Measurements from ENCODE around the gene LIN52. TPM values are rescaled to one million over a fixed set of nuclear protein-coding genes. Genes with fewer than 3 reads are reported as not detected.

Gene LIN52
- total and polyA plus RNA-seq, 2 experiments from 2014 or later: 8.6 to 10.8 TPM

- H3K4me1 ChIP-seq (ENCODE audit: insufficient read depth): no peaks in the 10 kb centered on the region; the same call in 1 of the 2 replicates
- TF ChIP-seq, protein P1, sequence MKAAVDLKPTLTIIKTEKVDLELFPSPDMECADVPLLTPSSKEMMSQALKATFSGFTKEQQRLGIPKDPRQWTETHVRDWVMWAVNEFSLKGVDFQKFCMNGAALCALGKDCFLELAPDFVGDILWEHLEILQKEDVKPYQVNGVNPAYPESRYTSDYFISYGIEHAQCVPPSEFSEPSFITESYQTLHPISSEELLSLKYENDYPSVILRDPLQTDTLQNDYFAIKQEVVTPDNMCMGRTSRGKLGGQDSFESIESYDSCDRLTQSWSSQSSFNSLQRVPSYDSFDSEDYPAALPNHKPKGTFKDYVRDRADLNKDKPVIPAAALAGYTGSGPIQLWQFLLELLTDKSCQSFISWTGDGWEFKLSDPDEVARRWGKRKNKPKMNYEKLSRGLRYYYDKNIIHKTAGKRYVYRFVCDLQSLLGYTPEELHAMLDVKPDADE (IDR thresholded peaks at IDR 0.05): no peak
- TF ChIP-seq NANOG (IDR thresholded peaks at IDR 0.05; ENCODE audit: borderline replicate concordance): no peak
- no peak for TF ChIP-seq CREB1 (CRISPR knock-in tag; IDR thresholded peaks at IDR 0.05; ENCODE audit: low read depth)
- TF ChIP-seq ZNF331 (CRISPR knock-in tag; IDR thresholded peaks at IDR 0.05; ENCODE audit: low read depth): no peak
- TF ChIP-seq ZNF114 (CRISPR knock-in tag; IDR thresholded peaks at IDR 0.05): no peak
- no peak for TF ChIP-seq EZH2phosphoT487 (IDR thresholded peaks at IDR 0.05; ENCODE audit: unreplicated experiment)
- TF ChIP-seq, protein P2, sequence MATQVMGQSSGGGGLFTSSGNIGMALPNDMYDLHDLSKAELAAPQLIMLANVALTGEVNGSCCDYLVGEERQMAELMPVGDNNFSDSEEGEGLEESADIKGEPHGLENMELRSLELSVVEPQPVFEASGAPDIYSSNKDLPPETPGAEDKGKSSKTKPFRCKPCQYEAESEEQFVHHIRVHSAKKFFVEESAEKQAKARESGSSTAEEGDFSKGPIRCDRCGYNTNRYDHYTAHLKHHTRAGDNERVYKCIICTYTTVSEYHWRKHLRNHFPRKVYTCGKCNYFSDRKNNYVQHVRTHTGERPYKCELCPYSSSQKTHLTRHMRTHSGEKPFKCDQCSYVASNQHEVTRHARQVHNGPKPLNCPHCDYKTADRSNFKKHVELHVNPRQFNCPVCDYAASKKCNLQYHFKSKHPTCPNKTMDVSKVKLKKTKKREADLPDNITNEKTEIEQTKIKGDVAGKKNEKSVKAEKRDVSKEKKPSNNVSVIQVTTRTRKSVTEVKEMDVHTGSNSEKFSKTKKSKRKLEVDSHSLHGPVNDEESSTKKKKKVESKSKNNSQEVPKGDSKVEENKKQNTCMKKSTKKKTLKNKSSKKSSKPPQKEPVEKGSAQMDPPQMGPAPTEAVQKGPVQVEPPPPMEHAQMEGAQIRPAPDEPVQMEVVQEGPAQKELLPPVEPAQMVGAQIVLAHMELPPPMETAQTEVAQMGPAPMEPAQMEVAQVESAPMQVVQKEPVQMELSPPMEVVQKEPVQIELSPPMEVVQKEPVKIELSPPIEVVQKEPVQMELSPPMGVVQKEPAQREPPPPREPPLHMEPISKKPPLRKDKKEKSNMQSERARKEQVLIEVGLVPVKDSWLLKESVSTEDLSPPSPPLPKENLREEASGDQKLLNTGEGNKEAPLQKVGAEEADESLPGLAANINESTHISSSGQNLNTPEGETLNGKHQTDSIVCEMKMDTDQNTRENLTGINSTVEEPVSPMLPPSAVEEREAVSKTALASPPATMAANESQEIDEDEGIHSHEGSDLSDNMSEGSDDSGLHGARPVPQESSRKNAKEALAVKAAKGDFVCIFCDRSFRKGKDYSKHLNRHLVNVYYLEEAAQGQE (IDR thresholded peaks at IDR 0.05; ENCODE audit: unreplicated experiment): no peak
- TF ChIP-seq, protein P3, sequence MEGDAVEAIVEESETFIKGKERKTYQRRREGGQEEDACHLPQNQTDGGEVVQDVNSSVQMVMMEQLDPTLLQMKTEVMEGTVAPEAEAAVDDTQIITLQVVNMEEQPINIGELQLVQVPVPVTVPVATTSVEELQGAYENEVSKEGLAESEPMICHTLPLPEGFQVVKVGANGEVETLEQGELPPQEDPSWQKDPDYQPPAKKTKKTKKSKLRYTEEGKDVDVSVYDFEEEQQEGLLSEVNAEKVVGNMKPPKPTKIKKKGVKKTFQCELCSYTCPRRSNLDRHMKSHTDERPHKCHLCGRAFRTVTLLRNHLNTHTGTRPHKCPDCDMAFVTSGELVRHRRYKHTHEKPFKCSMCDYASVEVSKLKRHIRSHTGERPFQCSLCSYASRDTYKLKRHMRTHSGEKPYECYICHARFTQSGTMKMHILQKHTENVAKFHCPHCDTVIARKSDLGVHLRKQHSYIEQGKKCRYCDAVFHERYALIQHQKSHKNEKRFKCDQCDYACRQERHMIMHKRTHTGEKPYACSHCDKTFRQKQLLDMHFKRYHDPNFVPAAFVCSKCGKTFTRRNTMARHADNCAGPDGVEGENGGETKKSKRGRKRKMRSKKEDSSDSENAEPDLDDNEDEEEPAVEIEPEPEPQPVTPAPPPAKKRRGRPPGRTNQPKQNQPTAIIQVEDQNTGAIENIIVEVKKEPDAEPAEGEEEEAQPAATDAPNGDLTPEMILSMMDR (conservative IDR thresholded peaks at IDR 0.05; ENCODE audit: low read depth in 2 of 2): no peak
- no peak for TF ChIP-seq JUNB (IDR thresholded peaks at IDR 0.05; ENCODE audit: unreplicated experiment)
- no peak for TF ChIP-seq EZH2 (IDR thresholded peaks at IDR 0.05; ENCODE audit: low read depth, unreplicated experiment)
- no peak for TF ChIP-seq ZNF462 (CRISPR knock-in tag; IDR thresholded peaks at IDR 0.05)
- TF ChIP-seq POLR2AphosphoS5 (IDR thresholded peaks at IDR 0.05; ENCODE audit: low read depth): no peak
- H3K27me3 ChIP-seq (ENCODE audit: insufficient read depth): no peaks in the 10 kb centered on the region
- H3F3A ChIP-seq (replicated peaks; ENCODE audit: low read depth): no peaks in the 10 kb centered on the region
- DNase-seq (ENCODE audit: low spot score): no peak
- Mint-ChIP-seq H3K27ac (no peak overlapping the region), H3K4me1 (no peaks in the 10 kb centered on the region), H3K27me3 (ENCODE audit: insufficient read depth, low read depth, poor library complexity) (peaks cover 2% of the 10 kb centered on the region), H3K4me3 (no peak overlapping the region), H3K9me3 (no peaks in the 10 kb centered on the region), H3K36me3 (ENCODE audit: low read depth) (0 out of 3 replicates have a peak, but pooled peaks cover 6% of the 10 kb centered on the region)
- H3K9me2 ChIP-seq (ENCODE audit: insufficient read depth): no peaks in the 10 kb centered on the region
- H2AFZ ChIP-seq: no peak overlapping the region
- no peaks in the 10 kb centered on the region; the same call in 1 of the 2 replicates for H4K20me1 ChIP-seq (replicated peaks; ENCODE audit: insufficient read depth)
- H3K27ac ChIP-seq (ENCODE audit: low read depth): no peak overlapping the region
- no peaks in the 10 kb centered on the region for H3K79me2 ChIP-seq (replicated peaks; ENCODE audit: insufficient read depth)
- no peak overlapping the region for H3K4me2 ChIP-seq
- no peak for ATAC-seq
- H3K4me3 ChIP-seq: no peak overlapping the region
- H3K36me3 ChIP-seq (ENCODE audit: insufficient read depth): peaks cover 6% of the 10 kb centered on the region; the same call in 1 of the 2 replicates
These were observed 117.4 kb downstream of the LIN52 start for GRCh38 chr14:74202113-74202512.

Measured in GM23338 (cell line).